HL-60 (cell line): Measurements from ENCODE around the gene ZFAND3.

Source experiments
- DNase-seq, 2 experiments: peaks; one replicate each; pipeline ENCODE4 v3.0.0-alpha.2; 2010 to 2020; ENCODE audit warnings: low read depth in 1 of 2, low spot score in 1 of 2
- H3K27ac ChIP-seq: fragments of 250-450 bp; sonication (Bioruptor Pico); replicated peaks from 2 replicates; pipeline ENCODE4 v1.5.1; 2020; ENCODE audit warnings: mild to moderate bottlenecking, moderate library complexity
- H3K27me3 ChIP-seq: fragments of 250-450 bp; sonication (Bioruptor Pico); 2 replicates; pipeline ENCODE4 v1.5.1; 2021; ENCODE audit warnings: mild to moderate bottlenecking, moderate library complexity; ENCODE audit not compliant: insufficient read depth, poor library complexity, severe bottlenecking
- H3K4me3 ChIP-seq: replicated peaks from 2 replicates; pipeline ENCODE4 v1.5.1; 2011; ENCODE audit warnings: mild to moderate bottlenecking, control low read depth, low read length; ENCODE audit not compliant: insufficient read depth
- CTCF ChIP-seq: IDR thresholded peaks from one replicate; pipeline ENCODE4 v1.5.1; 2011; ENCODE audit warnings: low read length, control low read depth, inconsistent platforms; ENCODE audit not compliant: insufficient read depth
- GABPA ChIP-seq: IDR thresholded peaks from 2 replicates; pipeline ENCODE4 v1.6.1; 2012; ENCODE audit warnings: low read depth
- POLR2AphosphoS5 ChIP-seq: IDR thresholded peaks from 2 replicates; pipeline ENCODE4 v1.6.1; 2012; ENCODE audit warnings: low read depth
- REST ChIP-seq: IDR thresholded peaks from 2 replicates; pipeline ENCODE4 v1.6.1; 2012; ENCODE audit warnings: low read depth; ENCODE audit not compliant: insufficient replicate concordance
- SPI1 ChIP-seq: IDR thresholded peaks from 2 replicates; pipeline ENCODE4 v1.6.1; 2012; ENCODE audit warnings: low read depth, mild to moderate bottlenecking, borderline replicate concordance

ZFAND3 gene

GRCh38 chr6:37988127-37988526 is 168.6 kb downstream of the ZFAND3 start:
- H3K4me3 ChIP-seq: no peak overlapping the region
- TF ChIP-seq POLR2AphosphoS5: no peak
- TF ChIP-seq GABPA: no peak
- no peak for TF ChIP-seq REST
- H3K27me3 ChIP-seq: no peaks in the 10 kb centered on the region
- no peak overlapping the region for H3K27ac ChIP-seq
- DNase-seq: no peak

GRCh38 chr6:37988696-37989095 is 169.2 kb downstream of the ZFAND3 start:
- no peak for TF ChIP-seq REST
- no peak for TF ChIP-seq CTCF
- no peak for TF ChIP-seq POLR2AphosphoS5
- no peak for TF ChIP-seq GABPA
- TF ChIP-seq SPI1: no peak
- no peak overlapping the region for H3K4me3 ChIP-seq
- H3K27ac ChIP-seq: no peak overlapping the region
- H3K27me3 ChIP-seq: no peaks in the 10 kb centered on the region
- DNase-seq: no peak

GRCh38 chr6:37990762-37991525 is 171.4 kb downstream of the ZFAND3 start:
- Histone ChIP-seq H3K27ac (no peak overlapping the region), H3K27me3 (no peaks in the 10 kb centered on the region), H3K4me3 (no peak overlapping the region)
- TF ChIP-seq POLR2AphosphoS5: no peak
- TF ChIP-seq GABPA: no peak
- TF ChIP-seq SPI1: no peak
- TF ChIP-seq REST: no peak
- TF ChIP-seq CTCF: no peak
- no peak for DNase-seq
